Thyroid gland (tissue), 4 donors: ENCODE measurements around the gene DOCK10.

Experiments used
- CTCF ChIP-seq, 6 experiments: fragments of 200-600 bp in 3 of 6; fragments of 450-650 bp in 3 of 6; sonication (generic) in 3 of 6; IDR thresholded peaks; one replicate each; pipeline ENCODE4 v1.5.1; 2016 to 2019; ENCODE audit warnings: antibody characterized with exemption in 6 of 6, mild to moderate bottlenecking in 2 of 6, inconsistent platforms in 1 of 6, moderate library complexity in 1 of 6
- POLR2A ChIP-seq, 2 donors: fragments of 450-650 bp; IDR thresholded peaks; one replicate each; pipeline ENCODE4 v1.6.1; 2017; ENCODE audit warnings: antibody characterized with exemption in 2 of 2, mild to moderate bottlenecking in 2 of 2, moderate library complexity in 1 of 2

DNA sequence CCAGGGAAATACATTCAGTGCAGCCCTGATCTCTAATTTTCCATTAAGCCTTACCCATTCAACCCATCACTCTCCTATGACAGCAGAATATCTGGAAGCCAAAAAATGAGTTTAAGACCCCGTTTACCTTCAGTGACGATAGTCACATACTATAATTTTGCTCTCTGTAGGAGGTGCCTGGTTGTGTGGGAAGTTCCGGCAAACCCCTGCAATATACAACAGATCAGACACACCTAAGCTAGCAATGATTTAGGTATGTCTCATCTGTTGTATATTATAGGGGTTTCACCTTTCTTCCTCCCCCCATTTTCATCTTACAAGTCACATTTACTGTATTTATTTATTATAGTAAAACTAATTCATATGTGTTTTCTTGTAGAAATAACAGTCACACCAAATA is 101.7 kb downstream of the DOCK10 start:
- TF ChIP-seq CTCF (IDR thresholded peaks at IDR 0.05) = no peak
- TF ChIP-seq POLR2A (IDR thresholded peaks at IDR 0.05) = no peak
